HL-60/S4 (cell line): ENCODE measurements around the gene ZNF317.

Experiments used
- in situ Hi-C: fragments of 300-500 bp; cut with MboI; formaldehyde crosslinking; loops from 2 replicates; pipeline ENCODE4 v1.14.3; 2022; ENCODE audit warnings: low sequenced_read_pairs

ZNF317 gene

DNA sequence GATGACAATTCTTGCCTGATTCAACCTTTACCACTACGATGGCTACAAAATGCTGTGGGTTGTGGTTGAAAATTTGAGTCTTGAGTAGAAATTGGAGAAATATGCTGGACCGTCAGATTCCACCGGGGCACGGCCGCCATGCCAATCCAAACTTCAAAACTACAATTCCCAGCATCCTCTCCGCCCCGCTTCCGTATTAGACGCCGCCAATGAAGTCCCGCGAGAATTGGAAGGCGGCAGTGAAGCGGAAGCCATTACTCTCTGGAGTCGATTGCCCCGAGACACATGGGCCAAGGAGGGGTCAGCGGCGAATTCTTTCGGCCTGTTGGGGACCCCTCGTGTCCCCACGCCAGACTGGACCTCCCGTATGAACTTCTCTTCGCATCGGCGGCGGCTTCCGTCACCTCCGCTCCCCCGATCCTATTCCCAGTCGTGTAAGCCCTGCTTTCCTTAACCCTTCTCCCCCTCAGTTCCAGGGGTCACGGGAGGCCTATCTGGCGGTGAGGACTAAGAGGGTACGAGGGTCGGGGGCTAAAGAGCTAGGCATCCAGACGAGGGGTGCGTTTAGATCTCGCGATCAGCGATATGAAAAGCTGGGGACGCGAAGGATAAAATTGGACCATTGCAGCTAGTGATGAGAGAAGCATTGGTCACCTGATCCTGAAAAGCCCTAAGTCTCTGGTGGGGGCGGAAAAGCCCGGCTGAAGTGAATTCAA is at the start of gene ZNF317:
Gene ZNF317, plus strand, starts transcription at position 239 of the 716 bp plus-strand sequence. CDS start 15,620 bp downstream, outside the sequence.
- in situ Hi-C loops: no loop called here

DNA sequence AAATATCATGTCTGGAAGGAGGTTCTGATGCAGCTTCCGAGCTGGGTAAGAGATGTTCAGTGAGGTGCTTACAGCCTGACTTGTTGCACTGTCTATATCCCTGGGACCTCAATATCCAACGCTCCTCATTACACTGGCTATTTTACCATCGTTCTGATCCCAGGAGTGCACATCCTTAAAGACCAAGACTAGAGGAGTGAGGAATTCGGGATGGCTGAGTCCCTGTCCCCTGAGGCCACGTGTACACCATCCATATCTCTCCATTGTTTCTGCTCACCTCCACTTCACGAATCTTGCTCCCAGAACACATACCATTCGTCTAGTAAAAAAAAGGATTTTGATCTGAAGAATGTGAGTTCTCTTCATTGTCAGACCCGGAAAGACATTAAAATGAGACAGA is 32.8 kb upstream of the ZNF317 start, which contains the start of gene OR7G2:
Gene OR7G2, minus strand, starts transcription at position 101 of the 400 bp plus-strand sequence. CDS start 4,232 bp downstream, outside the sequence.
- in situ Hi-C loops: no loop called here

DNA sequence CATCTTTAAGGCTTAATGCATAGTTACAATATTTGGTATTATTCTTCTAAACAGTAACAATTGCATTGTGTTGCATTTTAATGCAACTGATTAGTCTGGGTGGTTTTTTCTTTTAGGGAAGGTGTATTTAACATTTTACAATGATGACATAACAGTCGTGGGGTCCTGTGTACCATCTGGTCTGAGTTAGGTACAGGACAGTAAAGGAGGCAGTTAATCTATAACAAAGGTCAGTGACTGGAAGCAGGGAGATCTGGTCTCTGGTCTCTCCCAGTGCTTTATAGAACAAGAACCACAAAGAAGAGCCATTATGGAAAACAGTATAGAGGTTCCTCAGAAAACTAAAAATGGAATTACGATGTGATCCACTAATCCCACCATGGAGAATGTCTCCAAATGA is 30.2 kb upstream of the ZNF317 start:
- in situ Hi-C loops: no loop called here

DNA sequence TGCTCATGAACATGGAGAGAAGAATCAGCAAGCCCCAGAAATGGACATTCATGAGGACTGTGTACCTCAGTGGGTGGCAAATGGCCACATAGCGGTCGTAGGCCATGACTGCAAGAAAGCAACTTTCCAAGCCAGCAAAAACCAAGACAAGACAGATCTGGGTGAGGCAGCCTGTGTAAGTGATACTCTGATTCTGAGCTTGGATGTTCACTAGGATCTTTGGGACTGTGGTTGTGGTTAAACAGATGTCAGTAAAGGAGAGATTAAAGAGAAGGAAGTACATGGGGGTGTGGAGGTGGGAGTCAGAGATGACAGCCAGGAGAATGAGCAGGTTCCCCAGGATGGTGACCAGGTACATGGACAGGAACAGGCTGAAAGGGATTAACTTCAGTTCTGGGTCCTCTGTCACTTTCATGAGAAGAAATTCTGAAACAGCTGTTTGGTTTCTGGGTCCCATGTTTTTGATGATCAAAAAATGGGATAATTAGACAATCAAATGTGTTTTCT is 24.8 kb upstream of the ZNF317 start, which contains the start of gene OR7G1:
Gene OR7G1, minus strand, starts transcription at position 457 of the 507 bp plus-strand sequence. Its CDS starts 0 bp downstream, at position 457.
- in situ Hi-C loops: no loop called here

DNA sequence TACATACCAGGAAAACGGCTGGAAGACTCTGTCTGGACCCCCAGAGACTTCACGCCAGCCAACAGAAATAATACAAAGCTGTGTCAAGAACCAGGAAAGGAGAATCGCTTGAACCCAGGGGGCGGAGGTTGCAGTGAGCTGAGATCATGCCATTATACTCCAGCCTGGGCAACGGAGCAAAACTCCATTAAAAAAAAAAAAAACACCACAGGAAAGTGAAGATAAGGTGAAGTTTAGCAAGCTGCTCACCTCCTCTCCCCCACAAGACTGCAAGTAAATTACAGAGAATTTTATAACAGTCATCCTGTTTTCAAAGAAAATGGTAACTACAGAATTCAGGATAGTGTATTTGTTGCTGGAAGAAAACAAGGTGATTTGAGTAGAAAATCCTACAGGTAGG is 23.6 kb upstream of the ZNF317 start:
- in situ Hi-C loops: no loop called here

DNA sequence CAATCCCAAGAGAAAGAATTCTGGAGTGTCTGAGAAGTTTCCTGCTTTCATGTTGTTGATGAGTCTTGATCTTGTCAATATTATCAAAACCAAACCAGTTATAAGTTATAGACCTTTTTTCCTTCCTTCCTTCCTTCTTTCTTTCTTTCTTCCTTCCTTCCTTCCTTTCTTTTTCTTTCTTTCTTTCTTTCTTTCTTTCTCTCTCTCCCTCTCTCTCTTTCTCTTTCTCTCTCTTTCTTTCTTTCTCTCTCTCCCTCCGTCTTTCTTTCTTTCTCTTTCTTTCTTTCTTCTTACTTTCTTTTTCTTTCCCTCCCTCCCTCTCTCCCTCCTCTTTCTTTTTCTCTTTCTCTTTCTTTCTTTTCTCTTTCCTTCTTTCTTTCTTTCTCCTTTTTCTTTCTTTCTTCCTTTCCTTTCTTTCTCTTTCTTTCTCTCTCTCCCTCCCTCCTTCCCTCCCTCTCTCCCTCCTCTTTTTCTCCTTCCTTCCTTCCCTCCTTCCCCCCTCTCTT is 13.2 kb upstream of the ZNF317 start, which contains the start of gene OR7G3:
Gene OR7G3, minus strand, starts transcription at position 51 of the 506 bp plus-strand sequence. Its CDS starts 0 bp downstream, at position 51.
- in situ Hi-C loops: no loop called here

DNA sequence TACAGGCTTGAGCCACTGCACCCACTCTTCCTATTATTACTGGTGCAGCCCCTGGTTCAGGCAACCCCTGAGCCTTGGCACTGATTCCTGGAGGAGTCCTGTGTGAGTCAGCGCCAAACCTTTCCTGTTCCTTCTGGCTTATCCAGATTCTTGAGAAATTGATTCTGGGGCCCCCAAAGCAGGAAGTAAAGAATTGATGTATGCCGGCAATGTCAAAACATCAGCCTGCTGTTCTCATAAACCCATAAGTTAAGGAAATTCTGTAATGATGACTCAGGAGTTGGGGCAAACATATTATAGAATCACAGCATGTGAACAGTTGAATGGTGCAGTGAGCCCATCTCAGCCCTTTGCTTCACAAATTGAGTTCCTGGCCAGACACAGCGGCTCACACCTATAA is 12.0 kb upstream of the ZNF317 start:
- in situ Hi-C loops: no loop called here

DNA sequence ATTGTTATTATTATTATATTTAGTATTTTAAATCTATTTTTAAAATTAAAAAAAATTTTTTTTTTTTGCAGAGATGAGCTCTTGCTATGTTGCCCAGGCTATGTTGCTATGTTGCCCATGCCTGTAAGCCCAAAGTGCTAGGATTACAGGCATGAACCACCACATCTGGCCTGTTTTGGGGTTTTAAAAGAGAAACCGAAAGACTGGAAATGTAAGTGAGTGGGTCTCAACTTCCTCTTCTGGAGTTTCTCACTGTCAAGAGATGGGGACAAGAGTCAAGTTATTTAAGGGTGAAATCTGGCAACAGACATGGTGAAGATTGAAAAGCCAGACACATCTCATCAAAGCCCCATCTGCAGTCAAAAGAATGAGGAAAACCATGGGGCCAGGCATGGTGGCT is 9.2 kb upstream of the ZNF317 start:
- in situ Hi-C loops: loop anchor here (10.0 kb wide), 1 partner anchor 664 kb away; no protein-coding TSS in a partner anchor

DNA sequence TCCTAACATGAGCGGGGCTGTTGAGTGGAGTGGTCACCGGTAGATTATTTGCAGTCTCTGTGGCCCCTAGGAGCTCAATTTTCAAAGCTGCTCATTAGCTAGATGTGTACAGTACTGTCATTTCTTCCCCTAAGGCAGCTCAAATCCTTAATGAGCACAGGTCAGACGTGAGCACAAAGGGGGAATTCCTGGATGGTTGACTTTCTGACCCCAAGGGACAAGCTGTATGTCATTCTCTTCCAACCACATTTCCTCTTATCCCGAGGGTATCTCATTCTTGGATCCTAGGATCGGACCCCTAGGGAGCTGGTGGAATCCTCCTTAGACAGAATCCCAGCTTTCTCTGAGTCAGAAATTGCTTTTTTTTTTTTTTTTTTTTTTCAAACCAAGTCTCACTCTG is 7.8 kb upstream of the ZNF317 start:
- in situ Hi-C loops: loop anchor here (10.0 kb wide), 1 partner anchor 662 kb away; no protein-coding TSS in a partner anchor

DNA sequence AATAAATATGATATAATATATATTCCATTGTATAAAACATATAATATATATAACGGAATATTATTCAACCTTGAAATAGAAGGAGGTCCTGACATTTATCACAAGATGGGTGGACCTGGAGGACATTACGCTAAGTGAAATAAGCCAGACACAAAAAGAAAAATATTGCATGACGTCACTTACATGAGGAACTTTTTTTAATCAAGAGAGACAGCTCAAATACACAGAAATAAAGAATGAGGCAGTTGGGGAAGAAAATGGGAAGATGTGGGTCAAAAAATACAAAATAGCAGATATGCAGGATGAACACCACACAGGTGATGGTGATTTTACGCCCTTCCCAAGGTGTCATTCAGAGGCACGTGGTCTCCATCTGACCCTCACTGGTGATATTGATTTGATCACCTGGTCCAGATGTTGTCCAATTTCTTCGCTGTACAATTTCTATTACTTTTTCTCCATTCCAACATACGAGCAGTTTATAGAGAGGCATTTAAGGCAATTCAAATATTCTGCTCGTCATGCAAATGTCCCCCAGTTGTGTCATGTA is 513 bp upstream of the ZNF317 start:
- in situ Hi-C loops: loop anchor here (10.0 kb wide), 1 partner anchor 655 kb away; no protein-coding TSS in a partner anchor

DNA sequence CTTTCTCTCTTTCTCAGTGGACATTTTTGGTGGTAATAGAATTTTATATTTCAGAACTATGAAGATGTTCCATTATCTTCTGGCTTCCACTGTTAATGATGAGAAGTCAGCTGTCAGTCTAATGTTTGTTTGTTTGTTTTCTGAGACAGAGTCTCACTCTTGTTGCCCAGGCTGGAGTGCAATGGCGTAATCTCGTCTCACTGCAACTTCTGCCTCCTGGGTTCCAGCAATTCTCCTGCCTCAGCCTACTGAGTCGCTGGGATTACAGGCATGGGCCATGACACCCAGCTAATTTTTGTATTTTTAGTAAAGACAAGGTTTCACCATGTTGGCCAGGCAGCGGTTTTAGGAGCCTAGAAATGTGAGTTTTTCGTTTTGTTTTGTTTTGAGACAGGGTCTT is 4.7 kb downstream of the ZNF317 start:
- in situ Hi-C loops: no loop called here

DNA sequence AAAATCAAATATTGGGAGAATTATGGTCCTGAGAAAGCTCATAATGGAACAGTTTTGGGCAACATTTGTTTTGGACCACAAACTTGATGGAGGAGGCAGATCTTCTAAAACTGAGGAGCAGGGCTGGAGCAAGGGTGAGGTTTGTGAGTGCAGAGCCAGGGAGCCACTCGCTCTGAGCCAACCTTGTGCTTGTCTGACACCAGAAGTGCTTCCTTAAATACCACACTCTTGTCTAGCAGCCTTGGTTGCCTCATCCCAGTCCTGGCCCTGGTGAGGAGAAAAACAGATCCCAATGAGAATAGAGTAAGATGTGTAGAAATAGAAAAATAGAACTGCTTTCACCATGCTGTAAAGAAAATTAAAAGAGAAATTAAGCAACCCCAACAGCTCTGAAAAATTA is 6.7 kb downstream of the ZNF317 start:
- in situ Hi-C loops: no loop called here

DNA sequence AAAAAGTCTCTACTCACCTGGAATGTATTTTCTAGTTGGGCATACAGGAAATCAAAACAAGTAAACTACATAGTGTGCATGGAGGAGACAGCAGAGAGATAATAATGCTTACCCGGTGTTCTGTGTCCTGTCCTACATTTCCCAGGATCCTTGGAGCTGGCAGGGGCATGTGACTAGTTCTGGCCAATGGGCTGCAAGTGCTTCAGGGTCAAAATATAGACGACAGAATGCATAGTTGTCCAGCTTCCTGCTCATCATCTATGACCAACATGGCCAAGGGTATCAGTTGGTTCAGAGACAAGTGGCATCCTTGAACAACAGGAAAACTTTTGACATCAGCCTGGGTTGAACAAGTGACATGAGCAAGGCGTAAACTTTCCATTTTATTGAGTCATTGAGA is 8.5 kb downstream of the ZNF317 start:
- in situ Hi-C loops: no loop called here

DNA sequence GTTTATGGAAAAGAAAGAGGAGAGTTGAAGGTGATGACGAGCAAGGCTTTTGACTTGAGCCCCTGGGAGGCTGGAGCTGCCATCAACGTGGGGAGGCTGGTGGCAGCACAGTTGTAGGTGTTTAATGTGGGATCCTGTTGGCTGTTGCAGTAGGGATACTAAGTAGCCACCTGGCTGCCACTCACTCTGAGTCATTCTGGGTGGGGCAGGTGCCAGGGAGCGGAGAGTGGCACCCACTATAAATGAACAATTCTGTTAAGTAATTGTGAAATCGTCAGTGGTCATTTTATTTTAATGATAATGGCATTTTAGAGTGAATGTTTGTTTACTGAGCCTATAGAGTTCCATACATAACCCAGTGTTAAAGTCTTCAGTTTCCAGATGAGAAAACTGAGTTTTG is 9.8 kb downstream of the ZNF317 start:
- in situ Hi-C loops: no loop called here

DNA sequence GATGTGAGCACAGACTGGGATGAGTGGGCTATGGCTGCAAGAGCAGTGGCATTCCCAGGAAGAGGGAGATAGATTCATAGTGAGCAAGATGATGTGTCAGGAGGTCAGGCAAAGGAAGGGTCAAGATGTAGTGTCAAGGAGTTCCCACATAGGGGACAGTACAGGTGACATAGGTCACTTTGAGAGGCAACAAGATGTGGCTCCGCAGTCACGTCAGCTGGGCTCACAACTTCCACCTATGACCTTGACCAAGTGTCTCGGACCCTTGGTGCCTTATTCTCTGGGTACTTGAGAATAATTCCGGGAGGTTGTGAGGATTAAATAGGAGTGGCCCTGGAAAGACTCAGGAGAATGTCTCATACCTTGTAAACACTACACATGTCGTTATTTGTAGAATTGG is 10.5 kb downstream of the ZNF317 start:
- in situ Hi-C loops: no loop called here

DNA sequence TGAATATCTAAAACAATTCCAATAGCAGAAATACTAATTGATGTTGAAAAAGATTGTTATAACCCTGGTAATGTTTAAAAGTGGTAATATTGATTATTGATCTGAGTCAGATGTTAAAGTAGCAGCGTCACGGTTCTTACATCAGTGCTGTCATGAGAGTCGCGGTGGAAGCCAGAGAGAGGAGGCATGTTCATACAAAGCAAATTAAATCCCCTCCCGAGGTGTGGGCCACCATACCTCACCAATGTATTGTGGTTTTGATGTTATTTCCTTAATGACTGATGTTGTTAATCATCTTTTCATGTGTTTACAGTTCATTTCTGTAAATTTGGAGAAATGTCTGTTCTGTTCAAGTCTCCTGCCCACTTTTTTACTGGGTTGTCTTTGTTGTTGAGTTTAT is 11.2 kb downstream of the ZNF317 start:
- in situ Hi-C loops: no loop called here

DNA sequence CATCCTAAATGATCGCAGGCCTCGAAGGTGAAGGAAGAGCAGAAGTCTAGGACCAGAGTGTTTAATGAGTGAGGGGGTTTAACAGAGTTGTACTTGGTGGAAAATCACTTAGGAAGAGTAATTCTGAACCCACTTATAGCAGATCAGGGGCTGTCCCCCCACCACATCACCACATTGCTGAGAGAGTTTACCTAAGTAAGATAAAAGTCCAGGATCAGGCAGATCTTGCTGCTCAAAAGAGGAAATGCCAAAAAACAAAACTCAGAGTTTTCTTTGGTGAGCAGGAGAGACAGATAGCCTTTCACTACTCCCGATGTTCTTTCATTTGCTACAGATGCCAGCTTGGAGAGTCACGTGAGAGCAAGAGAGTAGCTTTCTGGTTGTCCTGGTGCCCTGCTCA is 15.4 kb downstream of the ZNF317 start:
- in situ Hi-C loops: no loop called here

DNA sequence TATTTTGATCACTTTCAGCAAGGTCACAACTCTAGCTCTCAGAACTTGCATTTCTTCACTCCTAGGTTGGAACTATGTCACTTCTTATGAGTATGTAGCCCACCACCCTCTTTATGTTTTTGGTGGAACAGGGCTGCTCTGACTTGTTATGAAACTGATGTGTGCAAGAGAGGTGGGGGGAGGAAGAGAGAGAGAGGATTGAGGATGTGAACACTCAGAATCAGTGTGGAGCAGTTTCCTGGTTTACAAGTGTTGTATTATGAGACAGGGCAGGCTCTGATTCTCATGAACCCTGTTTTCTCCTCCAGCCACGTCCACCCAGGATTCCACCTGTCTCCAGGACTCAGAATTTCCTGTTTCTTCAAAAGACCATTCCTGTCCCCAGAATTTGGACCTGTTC is 16.1 kb downstream of the ZNF317 start:
- in situ Hi-C loops: no loop called here

DNA sequence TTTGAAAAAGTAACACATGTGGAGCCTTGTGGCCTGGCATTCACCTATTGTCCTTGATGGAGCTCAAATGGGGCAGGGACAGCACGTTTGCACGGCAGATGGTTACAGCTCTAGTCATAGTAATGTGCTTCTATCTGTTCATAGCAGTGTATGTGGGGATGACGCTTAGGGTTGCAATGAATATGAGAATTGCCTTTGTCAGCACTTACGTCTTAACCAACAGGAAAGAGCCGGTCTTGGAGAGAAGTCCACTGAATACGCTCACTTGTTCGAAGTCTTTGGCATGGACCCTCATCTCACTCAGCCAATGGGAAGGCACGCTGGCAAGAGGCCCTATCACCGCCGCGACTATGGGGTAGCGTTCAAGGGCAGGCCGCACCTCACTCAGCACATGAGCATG is 19.7 kb downstream of the ZNF317 start:
- in situ Hi-C loops: no loop called here

DNA sequence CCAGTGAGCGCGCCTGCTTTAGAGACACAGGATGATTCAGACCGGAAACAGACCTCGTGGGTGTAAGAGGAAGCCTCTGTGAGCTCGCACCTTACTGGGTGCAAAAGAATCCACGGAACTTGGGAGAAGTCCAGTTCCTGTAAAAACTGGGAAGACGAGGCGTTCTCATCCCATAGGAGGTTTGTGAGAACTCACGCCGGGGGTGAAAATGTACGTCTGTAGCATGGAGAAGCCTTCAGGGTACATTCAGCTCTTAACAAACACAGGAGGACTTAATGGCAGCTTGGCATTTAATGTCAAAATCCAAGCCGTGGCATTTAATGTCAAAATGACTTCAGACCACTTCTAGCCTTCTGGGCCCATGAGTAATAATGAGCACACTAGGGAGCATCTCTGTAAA is 21.2 kb downstream of the ZNF317 start:
- in situ Hi-C loops: no loop called here

DNA sequence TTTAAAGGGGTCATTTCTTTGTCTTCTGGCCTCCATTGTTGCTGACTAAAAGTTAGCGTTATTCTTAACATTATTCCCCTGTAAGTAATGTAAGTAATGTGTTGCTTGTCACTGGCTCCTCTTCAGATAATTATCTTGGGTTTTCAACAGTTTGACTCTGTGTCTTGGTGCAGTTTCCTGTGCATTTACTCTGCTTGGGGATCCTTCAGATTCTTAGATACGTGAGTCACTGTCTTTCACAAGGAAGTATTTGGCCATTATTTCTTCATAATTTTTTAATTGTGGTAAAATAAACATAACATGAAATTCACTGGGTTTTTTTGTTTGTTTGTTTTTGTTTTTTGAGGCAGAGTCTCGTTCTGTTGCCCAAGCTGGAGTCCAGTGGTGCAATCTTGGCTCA is 25.1 kb downstream of the ZNF317 start:
- in situ Hi-C loops: no loop called here

DNA sequence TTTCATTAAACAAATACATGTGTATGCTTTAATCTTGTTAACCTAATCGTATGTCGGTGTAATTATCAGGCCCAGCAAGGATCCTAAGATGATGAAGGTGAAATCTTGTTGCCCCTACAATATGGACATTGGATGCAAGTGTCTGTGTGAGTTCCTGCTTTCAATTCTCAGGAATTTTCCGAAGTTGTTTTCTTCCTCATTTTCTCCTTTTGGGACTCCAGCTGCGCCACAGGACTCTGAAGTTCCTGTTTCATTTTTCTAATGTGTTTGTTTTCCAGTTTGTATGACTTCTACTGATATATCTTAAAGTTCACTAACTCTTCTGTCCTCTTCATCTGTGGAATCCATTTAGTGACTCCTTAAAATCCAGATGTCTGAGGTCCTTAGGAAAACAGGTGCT is 26.6 kb downstream of the ZNF317 start:
- in situ Hi-C loops: no loop called here
